GM23248 (cell line): ENCODE results near the gene CREG1.

Experiments used
- EZH2 ChIP-seq: fragments of 200-600 bp; sonication (generic); IDR thresholded peaks from 2 replicates; pipeline ENCODE4 v1.6.1; 2018; ENCODE audit warnings: antibody characterized with exemption, mild to moderate bottlenecking; ENCODE audit not compliant: insufficient read depth, poor library complexity, severe bottlenecking
- EZH2phosphoT487 ChIP-seq: fragments of 200-600 bp; sonication (generic); IDR thresholded peaks from 2 replicates; pipeline ENCODE4 v1.6.1; 2018; ENCODE audit warnings: antibody characterized with exemption, moderate library complexity, mild to moderate bottlenecking, low read depth; ENCODE audit not compliant: insufficient read depth

GRCh38 chr1:167546935-167547334 lies 6.6 kb downstream of the CREG1 start:
- TF ChIP-seq EZH2phosphoT487 (no peak), EZH2 (no peak)
